T-cell (primary cell): ENCODE measurements around the gene TRIM8. TPM values are rescaled to one million over a fixed set of nuclear protein-coding genes. Genes with fewer than 3 reads are reported as not detected.

Experiments
- ATAC-seq, 4 experiments: fragments of 200-7000 bp in 3 of 4; fragments of 150-1000 bp in 1 of 4; cut with Tn5 transposase; replicated peaks in 1 of 4; 1 replicate in 3 of 4; 2 replicates in 1 of 4; pipeline ENCODE4 v1.10.0; 2021; ENCODE audit warnings: moderate library complexity in 3 of 4, mild to moderate bottlenecking in 2 of 4, moderate number of reproducible peaks in 1 of 4
- CTCF ChIA-PET, 2 donors: fragments of 300-600 bp; sonication (Branson Sonifier 250); formaldehyde crosslinking; loops; one replicate each; lab custom pipeline; 2022; ENCODE audit warnings: antibody characterized with exemption in 2 of 2; lab: Charles Lee
- POLR2A ChIA-PET, 2 donors: fragments of 300-600 bp; sonication (Branson Sonifier 250); formaldehyde crosslinking; loops; one replicate each; lab custom pipeline; 2022; ENCODE audit warnings: antibody characterized with exemption in 2 of 2; lab: Charles Lee
- DNase-seq, 35 experiments: peaks; one replicate each; pipeline versions ENCODE4 v3.0.0 to v3.0.0-alpha.2; 2013 to 2023
- H3K27ac ChIP-seq: one replicate; pipeline ENCODE4 v1.5.1; 2013; ENCODE audit warnings: low read length
- H3K27me3 ChIP-seq, 2 experiments: replicated peaks in 1 of 2; 1 replicate in 1 of 2; 2 replicates in 1 of 2; pipeline versions ENCODE4 v1.6.1 to v1.7.0; 2013; ENCODE audit warnings: low read length in 1 of 2, mixed read lengths in 1 of 2; ENCODE audit not compliant: control insufficient read depth in 2 of 2, insufficient read depth in 2 of 2; ENCODE audit errors: extremely low read depth in 1 of 2
- H3K36me3 ChIP-seq, 2 donors: 1 replicate in 1 of 2; 2 replicates in 1 of 2; pipeline versions ENCODE4 v1.6.1 to v1.7.0; 2013; ENCODE audit warnings: low read length in 1 of 2; ENCODE audit not compliant: control insufficient read depth in 2 of 2, insufficient read depth in 1 of 2; ENCODE audit errors: extremely low read depth in 1 of 2
- H3K4me1 ChIP-seq, 2 experiments: 1 replicate in 1 of 2; 2 replicates in 1 of 2; pipeline versions ENCODE4 v1.6.1 to v1.7.0; 2013; ENCODE audit warnings: low read length in 2 of 2, mixed read lengths in 1 of 2; ENCODE audit not compliant: insufficient read depth in 2 of 2, control insufficient read depth in 1 of 2; ENCODE audit errors: extremely low read depth in 1 of 2
- H3K4me3 ChIP-seq, 2 donors: 1 replicate in 1 of 2; 2 replicates in 1 of 2; pipeline versions ENCODE4 v1.5.1 to v1.7.0; 2013; ENCODE audit warnings: mild to moderate bottlenecking in 2 of 2, low read length in 1 of 2, moderate library complexity in 1 of 2; ENCODE audit not compliant: control insufficient read depth in 1 of 2; ENCODE audit errors: extremely low read depth in 1 of 2
- H3K9me3 ChIP-seq: 2 replicates; pipeline ENCODE4 v1.7.0; 2013
- H3K27ac Mint-ChIP-seq, 2 donors: one replicate each; pipeline ENCODE4 v1.8.0; 2020 to 2021; ENCODE audit warnings: mild to moderate bottlenecking in 2 of 2, mixed read lengths in 2 of 2
- H3K27me3 Mint-ChIP-seq, 2 donors: one replicate each; pipeline ENCODE4 v1.8.0; 2021 to 2022; ENCODE audit warnings: mixed read lengths in 2 of 2
- H3K36me3 Mint-ChIP-seq: one replicate; pipeline ENCODE4 v1.8.0; 2021; ENCODE audit warnings: mixed read lengths
- H3K4me1 Mint-ChIP-seq, 3 donors: one replicate each; pipeline ENCODE4 v1.8.0; 2020 to 2022; ENCODE audit warnings: mixed read lengths in 3 of 3, mild to moderate bottlenecking in 1 of 3
- H3K4me3 Mint-ChIP-seq, 3 donors: one replicate each; pipeline ENCODE4 v1.8.0; 2020 to 2022; ENCODE audit warnings: mild to moderate bottlenecking in 3 of 3, mixed read lengths in 3 of 3, moderate library complexity in 3 of 3
- H3K9me3 Mint-ChIP-seq, 3 donors: one replicate each; pipeline ENCODE4 v1.8.0; 2020 to 2022; ENCODE audit warnings: mixed read lengths in 3 of 3
- WGBS: methylation state at CpG from one replicate; pipeline ENCODE4 v1.1.5; 2013; ENCODE audit warnings: missing lambda C conversion rate; ENCODE audit not compliant: insufficient coverage; 5-methylcytosine and 5-hydroxymethylcytosine counted together
- total RNA-seq, 35 experiments: library from RNA in 6 of 35; stranded (reverse) in 6 of 35; fragments of 120-200 nt in 1 of 35; gene quantifications; one replicate each; pipeline versions ENCODE4 v1.2.1 to v1.2.4 and lab custom pipeline; 2013 to 2026

The TRIM8 gene
- total RNA-seq, 5 donors from 2014 or later (not counting 1 experiment from before 2014, with no cell fraction given): 54.2 to 74.7 (median 67.9) TPM

DNA sequence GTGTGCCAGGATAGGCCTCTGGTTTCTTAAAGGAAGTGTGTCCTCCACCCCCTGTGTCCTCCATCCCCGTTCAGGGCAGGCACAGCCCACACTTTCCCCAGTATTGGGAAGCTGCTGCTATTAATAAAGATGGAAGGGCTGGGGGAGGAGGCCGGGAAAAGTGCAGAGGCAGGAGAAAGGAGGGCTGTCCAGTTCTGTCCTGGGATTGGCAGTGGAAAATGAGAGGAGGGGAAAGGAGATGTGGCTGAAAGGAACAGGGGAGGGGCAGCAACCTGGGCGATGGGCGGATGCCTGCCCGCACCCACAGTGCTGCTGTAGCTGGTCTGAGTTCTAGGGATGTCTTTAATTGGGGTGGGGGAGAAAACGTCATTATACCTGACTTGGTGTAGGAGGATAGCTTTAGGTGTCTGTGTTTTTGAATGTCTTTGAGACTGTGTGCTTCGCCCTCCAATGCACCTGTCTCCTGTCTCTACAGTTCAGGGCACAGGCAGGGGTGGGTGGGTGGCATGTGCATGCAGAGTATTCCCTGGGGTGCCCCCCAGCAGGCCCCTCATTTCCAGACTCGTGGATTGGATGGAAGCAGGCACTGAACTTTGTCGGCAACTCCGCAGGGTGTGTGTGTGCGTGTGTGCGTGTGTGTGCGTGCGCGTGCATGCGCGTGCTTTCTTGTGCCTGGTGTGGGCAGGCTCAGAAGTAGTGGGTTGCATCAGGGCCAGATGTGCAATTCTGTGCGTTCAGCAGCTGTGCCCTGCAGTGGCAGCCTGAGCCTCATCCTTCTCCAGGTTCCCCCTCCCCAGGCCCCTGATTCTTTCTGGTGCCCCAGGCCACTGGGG is 2.5 kb downstream of the TRIM8 start:
- no peaks in the 10 kb centered on the region for H3K27me3 Mint-ChIP-seq
- H3K27ac Mint-ChIP-seq: peak overlapping the region; percentile 94 to 98
- H3K4me3 ChIP-seq: peak overlapping the region; percentile 95 to 96
- ATAC-seq (no peak), DNase-seq (peak in 31 of 35 experiments; percentile 29 to 70 (median 50))
- POLR2A ChIA-PET: interaction anchor here (0.6 kb wide), 3 partner anchors 29 to 240 kb away, joined by 3 read pairs; no protein-coding TSS in a partner anchor
- H3K4me1 ChIP-seq: peaks cover 49 to 70% of the 10 kb centered on the region in 2 experiments
- H3K4me3 Mint-ChIP-seq: peak overlapping the region; percentile 95 to 98 (median 97)
- H3K9me3 Mint-ChIP-seq: no peaks in the 10 kb centered on the region
- peaks cover 54 to 67% (median 60%) of the 10 kb centered on the region in 3 donors for H3K4me1 Mint-ChIP-seq
- H3K9me3 ChIP-seq: no peaks in the 10 kb centered on the region
- CTCF ChIA-PET: interaction anchor here in 1 of 2 donors (0.8 to 3.2 kb wide), 6 partner anchors 9 to 144 kb away, joined by 3 to 20 read pairs (median 4); partner anchors contain the start of genes ACTR1A, ARL3 and SFXN2
- WGBS: 2% methylated on average over 8 of the region's 18 CpGs
- peak overlapping the region; percentile 94 for H3K27ac ChIP-seq
- peaks cover 3% of the 10 kb centered on the region for H3K36me3 Mint-ChIP-seq
- H3K27me3 ChIP-seq: no peaks in the 10 kb centered on the region
- peaks cover 0 to 3% of the 10 kb centered on the region in 2 donors for H3K36me3 ChIP-seq

- CTCF ChIA-PET: no interaction called here
- Histone ChIP-seq H3K36me3 (peaks cover 0 to 3% of the 10 kb centered on the region in 2 donors), H3K9me3 (no peaks in the 10 kb centered on the region), H3K4me3 (peak overlapping the region; percentile 95 to 96), H3K27me3 (no peaks in the 10 kb centered on the region), H3K27ac (peak overlapping the region; percentile 94), H3K4me1 (peaks cover 56 to 77% of the 10 kb centered on the region in 2 experiments)
- no peak for ATAC-seq
- DNase-seq: no peak
- Mint-ChIP-seq H3K27ac (peak overlapping the region; percentile 94 to 98), H3K9me3 (no peaks in the 10 kb centered on the region), H3K36me3 (peaks cover 9% of the 10 kb centered on the region), H3K27me3 (no peaks in the 10 kb centered on the region), H3K4me3 (peak overlapping the region; percentile 95 to 98 (median 97)), H3K4me1 (peaks cover 60 to 74% (median 66%) of the 10 kb centered on the region in 3 donors)
- POLR2A ChIA-PET: interaction anchor here in 1 of 2 donors (0.6 kb wide), 1 partner anchor 241 kb away, joined by 3 read pairs; no protein-coding TSS in a partner anchor
- 80% methylated on average over 7 of the region's 7 CpGs for WGBS
Observed at GRCh38 chr10:102647443-102648268, 3.4 kb downstream of the TRIM8 start.

- Histone ChIP-seq H3K36me3 (peaks cover 0 to 9% of the 10 kb centered on the region in 2 donors), H3K27ac (peak overlapping the region; percentile 60), H3K27me3 (no peaks in the 10 kb centered on the region), H3K4me3 (peak overlapping the region; percentile 22 to 53), H3K9me3 (no peaks in the 10 kb centered on the region), H3K4me1 (peaks cover 63 to 84% of the 10 kb centered on the region in 2 experiments)
- Mint-ChIP-seq H3K27ac (peak overlapping the region; percentile 94 to 98), H3K9me3 (no peaks in the 10 kb centered on the region), H3K27me3 (no peaks in the 10 kb centered on the region), H3K4me3 (peak overlapping the region; percentile 95 to 98 (median 97)), H3K4me1 (peaks cover 66 to 81% (median 73%) of the 10 kb centered on the region in 3 donors), H3K36me3 (peaks cover 14% of the 10 kb centered on the region)
- DNase-seq (no peak), ATAC-seq (no peak)
- 38% methylated on average over 5 of the region's 12 CpGs for WGBS
- POLR2A ChIA-PET: no interaction called here
- CTCF ChIA-PET: no interaction called here
Observed at GRCh38 chr10:102648269-102648888, 4.1 kb downstream of the TRIM8 start.

DNA sequence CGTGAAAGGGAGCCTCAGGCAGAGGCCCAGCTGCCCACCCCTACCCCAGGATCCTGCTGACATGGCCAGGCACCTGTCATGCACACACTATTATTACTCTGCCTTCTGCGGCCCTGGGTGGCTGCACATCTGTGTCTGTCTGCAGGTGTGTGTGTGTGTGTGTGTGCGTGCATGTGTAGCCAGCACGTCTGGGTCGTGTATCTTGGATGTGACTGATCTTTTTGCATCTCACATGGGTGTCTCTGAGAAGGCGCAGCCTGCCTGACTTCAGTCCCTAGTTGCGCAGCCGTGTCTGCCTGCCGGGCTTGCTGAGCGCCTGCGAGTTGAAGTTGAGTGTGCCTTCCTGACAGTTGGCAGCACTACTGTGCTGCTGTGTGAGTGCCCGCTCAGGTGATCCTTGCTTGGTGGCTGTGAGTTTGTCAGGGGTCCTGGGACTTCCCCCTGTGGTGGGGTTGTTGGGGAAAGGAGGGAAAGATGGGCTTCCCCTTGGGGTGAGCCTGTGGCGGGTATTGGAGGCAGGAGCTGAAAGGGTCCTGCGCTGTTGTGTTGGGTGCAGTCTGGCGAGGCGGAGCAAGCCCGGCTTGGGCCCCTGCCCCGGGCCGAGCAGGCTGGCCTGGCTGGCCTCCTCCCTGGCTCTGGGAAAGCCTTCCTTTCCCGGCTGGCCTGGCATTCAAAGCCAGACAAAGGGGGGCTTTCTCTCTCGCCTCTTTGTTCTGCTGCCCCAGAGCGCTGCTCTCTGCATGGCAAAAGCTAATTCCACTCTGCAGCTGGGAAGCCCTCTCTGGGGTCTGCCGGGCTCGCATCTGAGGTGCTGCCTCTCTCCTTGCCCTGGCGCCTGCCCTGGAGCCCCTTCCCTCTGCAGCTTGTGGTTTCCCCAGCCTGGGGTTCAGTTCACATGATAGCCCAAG is 4.9 kb downstream of the TRIM8 start:
- Histone ChIP-seq H3K4me1 (peaks cover 67 to 92% of the 10 kb centered on the region in 2 experiments), H3K27me3 (no peaks in the 10 kb centered on the region), H3K27ac (peak overlapping the region; percentile 60), H3K36me3 (peaks cover 0 to 15% of the 10 kb centered on the region in 2 donors), H3K9me3 (no peaks in the 10 kb centered on the region), H3K4me3 (peak overlapping the region; percentile 22 to 53)
- Mint-ChIP-seq H3K9me3 (no peaks in the 10 kb centered on the region), H3K27me3 (no peaks in the 10 kb centered on the region), H3K4me1 (peaks cover 72 to 88% (median 81%) of the 10 kb centered on the region in 3 donors), H3K27ac (peak overlapping the region; percentile 94 to 98), H3K36me3 (peaks cover 18% of the 10 kb centered on the region), H3K4me3 (peak overlapping the region; percentile 95 to 98 (median 97))
- ChIA-PET POLR2A (no interaction called here), CTCF (no interaction called here)
- DNase-seq: peak in 22 of 35 experiments; percentile 18 to 64 (median 34)
- 32% methylated on average over 24 of the region's 25 CpGs for WGBS
- peak in 1 of 4 experiments; percentile 23 for ATAC-seq

DNA sequence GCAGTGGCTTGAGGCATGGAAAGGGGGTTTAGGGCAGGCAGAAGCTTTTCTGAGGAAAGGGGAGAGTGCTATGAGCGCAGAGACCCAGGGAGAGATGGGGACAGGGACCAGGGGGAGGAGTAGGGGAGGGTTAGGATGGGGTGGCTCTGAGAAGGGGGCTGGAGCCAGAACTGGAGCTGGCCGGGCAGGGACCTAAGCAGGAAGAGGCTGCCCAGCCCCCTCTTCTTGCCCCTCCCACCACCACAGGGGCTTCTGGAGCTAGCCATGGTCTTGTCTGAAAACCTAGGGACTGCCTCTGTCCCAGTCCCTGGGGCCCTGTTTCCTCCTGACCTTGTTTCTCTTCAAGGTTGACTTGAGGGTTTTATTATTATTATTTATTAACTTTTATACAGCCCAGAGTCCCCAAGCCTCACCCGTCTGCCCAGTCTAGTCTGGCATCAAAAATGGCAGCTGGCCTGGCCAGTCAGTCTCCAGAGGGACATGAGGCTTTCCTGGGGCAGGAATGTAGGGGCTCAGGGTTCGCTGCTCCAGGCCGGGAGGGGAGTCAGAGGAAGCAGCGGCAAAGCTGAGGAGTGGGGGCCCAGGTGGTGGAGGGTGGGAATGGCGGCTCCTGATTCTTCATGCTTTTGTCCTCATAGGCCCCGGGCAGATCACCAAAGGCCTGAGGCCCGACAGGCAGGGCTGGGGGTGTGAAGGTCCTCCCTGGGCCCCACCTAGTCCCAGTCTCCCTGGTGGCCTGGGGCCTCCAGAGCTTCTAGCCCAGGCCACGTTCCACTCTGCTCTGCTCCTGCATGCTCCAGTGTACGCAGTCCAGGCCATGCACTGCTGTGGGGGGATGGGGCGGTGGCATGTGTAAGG is 5.7 kb downstream of the TRIM8 start:
- peaks cover 20% of the 10 kb centered on the region for H3K36me3 Mint-ChIP-seq
- peak overlapping the region; percentile 60 for H3K27ac ChIP-seq
- no peaks in the 10 kb centered on the region for H3K9me3 Mint-ChIP-seq
- ATAC-seq (no peak), DNase-seq (no peak)
- H3K36me3 ChIP-seq: peaks cover 2 to 23% of the 10 kb centered on the region in 2 donors
- peak overlapping the region in 2 of 3 donors; percentile 25 to 95 for H3K4me3 Mint-ChIP-seq
- peaks cover 67 to 97% of the 10 kb centered on the region in 2 experiments for H3K4me1 ChIP-seq
- no peaks in the 10 kb centered on the region for H3K9me3 ChIP-seq
- WGBS: 83% methylated on average over 8 of the region's 12 CpGs
- POLR2A ChIA-PET: interaction anchor here in 1 of 2 donors (0.6 to 0.8 kb wide), 2 partner anchors 14 to 254 kb away, joined by 4 to 8 read pairs; no protein-coding TSS in a partner anchor
- peak overlapping the region; percentile 84 to 89 for H3K27ac Mint-ChIP-seq
- CTCF ChIA-PET: interaction anchor here in 1 of 2 donors (0.6 kb wide), 1 partner anchor 155 kb away, joined by 9 read pairs; no protein-coding TSS in a partner anchor
- H3K27me3 ChIP-seq: no peaks in the 10 kb centered on the region
- H3K27me3 Mint-ChIP-seq: no peaks in the 10 kb centered on the region
- peaks cover 74 to 94% (median 82%) of the 10 kb centered on the region in 3 donors for H3K4me1 Mint-ChIP-seq
- peak overlapping the region in 1 of 2 donors; percentile 25 for H3K4me3 ChIP-seq
